Left lung (tissue), 10 donors: ENCODE results near the gene CLEC6A. TPM values are rescaled to one million over a fixed set of nuclear protein-coding genes. Genes with fewer than 3 reads are reported as not detected.

Experiments used
- ATAC-seq: fragments of 200-7000 bp; cut with Tn5 transposase; one replicate; pipeline ENCODE4 v1.9.1; 2020; ENCODE audit warnings: moderate library complexity
- DNase-seq, 4 donors: peaks; one replicate each; pipeline ENCODE4 v3.0.0-alpha.2; 2013 to 2020
- H3K27ac ChIP-seq, 2 donors: fragments of 200-600 bp; sonication (generic) in 1 of 2; one replicate each; pipeline versions ENCODE4 v1.5.0 to v1.8.0; 2020 to 2021
- H3K27me3 ChIP-seq, 2 donors: fragments of 200-600 bp; sonication (generic) in 1 of 2; one replicate each; pipeline versions ENCODE4 v1.5.0 to v1.8.0; 2020 to 2021
- H3K36me3 ChIP-seq, 2 donors: fragments of 200-600 bp; sonication (generic) in 1 of 2; one replicate each; pipeline versions ENCODE4 v1.5.0 to v1.8.0; 2020 to 2021
- H3K4me1 ChIP-seq, 2 donors: fragments of 200-600 bp; one replicate each; pipeline ENCODE4 v1.8.0; 2021
- H3K4me3 ChIP-seq, 2 donors: fragments of 200-600 bp; sonication (generic) in 1 of 2; one replicate each; pipeline versions ENCODE4 v1.5.0 to v1.8.0; 2020 to 2021; ENCODE audit warnings: mild to moderate bottlenecking in 1 of 2
- H3K9me3 ChIP-seq, 2 donors: fragments of 200-600 bp; sonication (generic) in 1 of 2; one replicate each; pipeline versions ENCODE4 v1.5.0 to v1.8.0; 2020 to 2021
- CTCF ChIP-seq, 2 donors: fragments of 200-600 bp; sonication (generic) in 1 of 2; IDR thresholded peaks; one replicate each; pipeline versions ENCODE4 v1.5.0 to v1.8.0; 2021; ENCODE audit warnings: antibody characterized with exemption in 2 of 2
- intact Hi-C, 2 donors: fragments of 100-400 bp; cut with DNase I; formaldehyde crosslinking; loops; one replicate each; pipeline versions ENCODE4 v1.11.2 to v1.14.2; 2022
- polyA plus RNA-seq, 6 donors: library from polyadenylated mRNA; unstranded; fragments of 120-200 nt; gene quantifications; one replicate each; pipeline ENCODE4 v1.2.1, GENCODE V29; 2013; ENCODE audit not compliant: insufficient read length in 6 of 6
- total RNA-seq, 2 donors: library from RNA; stranded (reverse); fragmentation: NEBNext Ultra II Directional; extraction: Animal tissue kit (Norgen Biotek cat#: 25700); gene quantifications; one replicate each; pipeline ENCODE4 v1.2.1, GENCODE V29; 2021
- donor health status: DM: no; HTN: yes; CAD: no.
- donor health status: DM: no; HTN: no; CAD: no.

CLEC6A gene
- total and polyA plus RNA-seq, 8 donors = 0.32 to 0.42 TPM; not detected in 6

- ATAC-seq (no peak), DNase-seq (no peak)
- no peak overlapping the region for H3K4me3 ChIP-seq
- no peaks in the 10 kb centered on the region for H3K9me3 ChIP-seq
- H3K27me3 ChIP-seq = peaks cover 0 to 20% of the 10 kb centered on the region in 2 donors
- H3K27ac ChIP-seq = peak overlapping the region in 1 of 2 donors; percentile 43
- no peak for TF ChIP-seq CTCF (IDR thresholded peaks at IDR 0.05)
- no peaks in the 10 kb centered on the region for H3K36me3 ChIP-seq
- H3K4me1 ChIP-seq = peaks cover 0 to 36% of the 10 kb centered on the region in 2 donors
- intact Hi-C loops = no loop called here
These were observed 491 bp upstream of the CLEC6A start for GRCh38 chr12:8455271-8455670.

- H3K36me3 ChIP-seq = no peaks in the 10 kb centered on the region
These were observed 5.7 kb downstream of the CLEC6A start for GRCh38 chr12:8461426-8461825.

GRCh38 chr12:8465301-8465996, 9.7 kb downstream of the CLEC6A start:
- no peak overlapping the region for H3K4me3 ChIP-seq
- H3K27ac ChIP-seq = peak overlapping the region in 1 of 2 donors; percentile 69
- intact Hi-C loops = no loop called here
- no peaks in the 10 kb centered on the region for H3K27me3 ChIP-seq
- peaks cover 0 to 14% of the 10 kb centered on the region in 2 donors for H3K4me1 ChIP-seq
- no peak for TF ChIP-seq CTCF (IDR thresholded peaks at IDR 0.05)
- ATAC-seq (no peak), DNase-seq (no peak)
- no peaks in the 10 kb centered on the region for H3K36me3 ChIP-seq
- peaks cover 0 to 12% of the 10 kb centered on the region in 2 donors for H3K9me3 ChIP-seq

More at GRCh38 chr12:8461426-8461825, 5.7 kb downstream of the CLEC6A start:
- no peak overlapping the region for H3K4me3 ChIP-seq
- no peak for TF ChIP-seq CTCF (IDR thresholded peaks at IDR 0.05)
- peaks cover 0 to 13% of the 10 kb centered on the region in 2 donors for H3K27me3 ChIP-seq
- intact Hi-C loops = no loop called here
- no peak for ATAC-seq
- peaks cover 0 to 8% of the 10 kb centered on the region in 2 donors for H3K4me1 ChIP-seq
- DNase-seq = no peak
- no peak overlapping the region for H3K27ac ChIP-seq
- no peaks in the 10 kb centered on the region for H3K9me3 ChIP-seq

GRCh38 chr12:8466241-8466640, 10.5 kb downstream of the CLEC6A start:
- Histone ChIP-seq H3K27me3 (no peaks in the 10 kb centered on the region), H3K4me3 (no peak overlapping the region), H3K36me3 (no peaks in the 10 kb centered on the region), H3K9me3 (peaks cover 0 to 12% of the 10 kb centered on the region in 2 donors), H3K4me1 (peaks cover 0 to 14% of the 10 kb centered on the region in 2 donors), H3K27ac (peak overlapping the region; percentile 16 to 69)
- DNase-seq = no peak
- intact Hi-C loops = no loop called here
- no peak for TF ChIP-seq CTCF (IDR thresholded peaks at IDR 0.05)
- ATAC-seq = no peak

- Histone ChIP-seq H3K27me3 (no peaks in the 10 kb centered on the region), H3K4me3 (no peak overlapping the region), H3K9me3 (peaks cover 0 to 12% of the 10 kb centered on the region in 2 donors), H3K36me3 (no peaks in the 10 kb centered on the region), H3K27ac (no peak overlapping the region), H3K4me1 (peaks cover 0 to 7% of the 10 kb centered on the region in 2 donors)
- ATAC-seq = no peak
- no peak for DNase-seq
- TF ChIP-seq CTCF (IDR thresholded peaks at IDR 0.05) = no peak
- intact Hi-C loops = no loop called here
These were observed 15.3 kb downstream of the CLEC6A start for GRCh38 chr12:8471090-8471489.
